SU-DHL-6 (cell line): Measurements from ENCODE around the gene HECW1.

ENCODE experiments used
- EZH2phosphoT487 ChIP-seq: fragments of 200-600 bp; sonication (generic), shearing (Covaris generic); conservative IDR thresholded peaks from 2 replicates; pipeline ENCODE4 v1.6.1; 2018; ENCODE audit warnings: mild to moderate bottlenecking, antibody characterized with exemption, low read length, moderate library complexity, mixed read lengths
- TF ChIP-seq, protein P1 (sequence below): fragments of 200-600 bp; sonication (generic); IDR thresholded peaks from one replicate; pipeline ENCODE4 v1.5.1; 2017; ENCODE audit warnings: antibody characterized with exemption, mild to moderate bottlenecking, low read length, moderate library complexity; ENCODE audit not compliant: insufficient read depth, poor library complexity, severe bottlenecking

- TF ChIP-seq, protein P1, sequence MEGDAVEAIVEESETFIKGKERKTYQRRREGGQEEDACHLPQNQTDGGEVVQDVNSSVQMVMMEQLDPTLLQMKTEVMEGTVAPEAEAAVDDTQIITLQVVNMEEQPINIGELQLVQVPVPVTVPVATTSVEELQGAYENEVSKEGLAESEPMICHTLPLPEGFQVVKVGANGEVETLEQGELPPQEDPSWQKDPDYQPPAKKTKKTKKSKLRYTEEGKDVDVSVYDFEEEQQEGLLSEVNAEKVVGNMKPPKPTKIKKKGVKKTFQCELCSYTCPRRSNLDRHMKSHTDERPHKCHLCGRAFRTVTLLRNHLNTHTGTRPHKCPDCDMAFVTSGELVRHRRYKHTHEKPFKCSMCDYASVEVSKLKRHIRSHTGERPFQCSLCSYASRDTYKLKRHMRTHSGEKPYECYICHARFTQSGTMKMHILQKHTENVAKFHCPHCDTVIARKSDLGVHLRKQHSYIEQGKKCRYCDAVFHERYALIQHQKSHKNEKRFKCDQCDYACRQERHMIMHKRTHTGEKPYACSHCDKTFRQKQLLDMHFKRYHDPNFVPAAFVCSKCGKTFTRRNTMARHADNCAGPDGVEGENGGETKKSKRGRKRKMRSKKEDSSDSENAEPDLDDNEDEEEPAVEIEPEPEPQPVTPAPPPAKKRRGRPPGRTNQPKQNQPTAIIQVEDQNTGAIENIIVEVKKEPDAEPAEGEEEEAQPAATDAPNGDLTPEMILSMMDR, result no peak
- no peak for TF ChIP-seq EZH2phosphoT487
Measured at GRCh38 chr7:43528576-43529354, 416.3 kb downstream of the HECW1 start.
